Astrocyte (in vitro differentiated cells and primary cell): ENCODE results near the gene CTNND2. TPM values are rescaled to one million over a fixed set of nuclear protein-coding genes. Genes with fewer than 3 reads are reported as not detected.

ENCODE experiments used
- DNase-seq: peaks from one replicate; pipeline ENCODE4 v3.0.0-alpha.2; 2010; ENCODE audit warnings: low read depth
- FAIRE-seq: peaks from 2 replicates; lab custom pipeline; 2011; peaks lifted over from hg19 to GRCh38; lab: Jason Lieb, UNC
- H2AFZ ChIP-seq: 2 replicates; pipeline ENCODE4 v1.6.0; 2012; ENCODE audit warnings: low read depth, low read length, inconsistent platforms
- H3K27ac ChIP-seq: 2 replicates; pipeline ENCODE4 v1.5.1; 2011; ENCODE audit warnings: low read depth, low read length, inconsistent platforms
- H3K27me3 ChIP-seq: 2 replicates; pipeline ENCODE4 v1.6.0; 2011; ENCODE audit warnings: low read length, inconsistent platforms; ENCODE audit not compliant: insufficient read depth
- H3K36me3 ChIP-seq: 2 replicates; pipeline ENCODE4 v1.5.1; 2011; ENCODE audit warnings: low read length, inconsistent platforms; ENCODE audit not compliant: insufficient read depth
- H3K4me1 ChIP-seq: 2 replicates; pipeline ENCODE4 v1.5.1; 2011; ENCODE audit warnings: low read length, inconsistent platforms; ENCODE audit not compliant: insufficient read depth
- H3K4me2 ChIP-seq: 2 replicates; pipeline ENCODE4 v1.6.0; 2012; ENCODE audit warnings: low read length, inconsistent platforms
- H3K4me3 ChIP-seq: 2 replicates; pipeline ENCODE4 v1.5.1; 2011; ENCODE audit warnings: low read depth, mild to moderate bottlenecking, low read length, inconsistent platforms; ENCODE audit not compliant: insufficient read depth
- H3K79me2 ChIP-seq: 2 replicates; pipeline ENCODE4 v1.6.0; 2012; ENCODE audit warnings: mild to moderate bottlenecking, low read length, inconsistent platforms; ENCODE audit not compliant: insufficient read depth
- H3K9ac ChIP-seq: 2 replicates; pipeline ENCODE4 v1.6.0; 2012; ENCODE audit warnings: mild to moderate bottlenecking, low read length, inconsistent platforms
- H3K9me3 ChIP-seq: 2 replicates; pipeline ENCODE4 v1.5.1; 2012; ENCODE audit warnings: low read depth, mild to moderate bottlenecking, low read length, inconsistent platforms; ENCODE audit not compliant: insufficient read depth
- H4K20me1 ChIP-seq: 2 replicates; pipeline ENCODE4 v1.6.0; 2012; ENCODE audit warnings: low read length, inconsistent platforms; ENCODE audit not compliant: insufficient read depth
- H3K27ac Mint-ChIP-seq: one replicate; pipeline ENCODE4 v1.8.0; 2021; ENCODE audit warnings: mild to moderate bottlenecking, mixed read lengths; ENCODE audit not compliant: unreplicated experiment
- H3K27me3 Mint-ChIP-seq: one replicate; pipeline ENCODE4 v1.8.0; 2021; ENCODE audit warnings: low read depth, mixed read lengths; ENCODE audit not compliant: unreplicated experiment
- H3K36me3 Mint-ChIP-seq: one replicate; pipeline ENCODE4 v1.8.0; 2021; ENCODE audit warnings: low read depth, mixed read lengths; ENCODE audit not compliant: unreplicated experiment
- H3K4me1 Mint-ChIP-seq: one replicate; pipeline ENCODE4 v1.8.0; 2021; ENCODE audit warnings: low read depth, mixed read lengths; ENCODE audit not compliant: unreplicated experiment
- H3K4me3 Mint-ChIP-seq: one replicate; pipeline ENCODE4 v1.8.0; 2021; ENCODE audit warnings: mild to moderate bottlenecking, moderate library complexity, mixed read lengths; ENCODE audit not compliant: unreplicated experiment
- H3K9me3 Mint-ChIP-seq: one replicate; pipeline ENCODE4 v1.8.0; 2021; ENCODE audit warnings: mild to moderate bottlenecking, mixed read lengths; ENCODE audit not compliant: unreplicated experiment
- EZH2 ChIP-seq: IDR thresholded peaks from 2 replicates; pipeline ENCODE4 v1.6.1; 2012; ENCODE audit warnings: mild to moderate bottlenecking, low read length, inconsistent platforms; ENCODE audit not compliant: insufficient read depth
- total RNA-seq: library from RNA; stranded (reverse); gene quantifications from 2 replicates; pipeline ENCODE4 v1.2.1, GENCODE V29; 2021
- TF ChIP-seq, protein P1 (sequence below): IDR thresholded peaks from 2 replicates; pipeline ENCODE4 v1.5.1; 2011; ENCODE audit warnings: low read depth, mild to moderate bottlenecking, inconsistent platforms, low read length, moderate library complexity; ENCODE audit not compliant: insufficient read depth

The CTNND2 gene
- total RNA-seq, 1 donor from 2014 or later: 4.5 TPM

GRCh38 chr5:11046160-11046559 is 858.1 kb downstream of the CTNND2 start:
- H3K36me3 ChIP-seq: no peaks in the 10 kb centered on the region
- TF ChIP-seq EZH2: no peak
- TF ChIP-seq, protein P1, sequence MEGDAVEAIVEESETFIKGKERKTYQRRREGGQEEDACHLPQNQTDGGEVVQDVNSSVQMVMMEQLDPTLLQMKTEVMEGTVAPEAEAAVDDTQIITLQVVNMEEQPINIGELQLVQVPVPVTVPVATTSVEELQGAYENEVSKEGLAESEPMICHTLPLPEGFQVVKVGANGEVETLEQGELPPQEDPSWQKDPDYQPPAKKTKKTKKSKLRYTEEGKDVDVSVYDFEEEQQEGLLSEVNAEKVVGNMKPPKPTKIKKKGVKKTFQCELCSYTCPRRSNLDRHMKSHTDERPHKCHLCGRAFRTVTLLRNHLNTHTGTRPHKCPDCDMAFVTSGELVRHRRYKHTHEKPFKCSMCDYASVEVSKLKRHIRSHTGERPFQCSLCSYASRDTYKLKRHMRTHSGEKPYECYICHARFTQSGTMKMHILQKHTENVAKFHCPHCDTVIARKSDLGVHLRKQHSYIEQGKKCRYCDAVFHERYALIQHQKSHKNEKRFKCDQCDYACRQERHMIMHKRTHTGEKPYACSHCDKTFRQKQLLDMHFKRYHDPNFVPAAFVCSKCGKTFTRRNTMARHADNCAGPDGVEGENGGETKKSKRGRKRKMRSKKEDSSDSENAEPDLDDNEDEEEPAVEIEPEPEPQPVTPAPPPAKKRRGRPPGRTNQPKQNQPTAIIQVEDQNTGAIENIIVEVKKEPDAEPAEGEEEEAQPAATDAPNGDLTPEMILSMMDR: no peak
- no peak overlapping the region for H3K4me3 Mint-ChIP-seq
- H3K27ac ChIP-seq: no peak overlapping the region
- H3K4me1 ChIP-seq: no peaks in the 10 kb centered on the region
- no peak for DNase-seq
- H4K20me1 ChIP-seq: no peaks in the 10 kb centered on the region
- H3K4me3 ChIP-seq: no peak overlapping the region
- no peak overlapping the region for H2AFZ ChIP-seq
- FAIRE-seq: no peak
- no peaks in the 10 kb centered on the region for H3K4me1 Mint-ChIP-seq
- no peak overlapping the region for H3K4me2 ChIP-seq
- H3K27ac Mint-ChIP-seq: no peak overlapping the region
- H3K9me3 ChIP-seq: no peaks in the 10 kb centered on the region
- H3K79me2 ChIP-seq: no peaks in the 10 kb centered on the region
- no peaks in the 10 kb centered on the region for H3K36me3 Mint-ChIP-seq
- no peaks in the 10 kb centered on the region for H3K27me3 ChIP-seq
- H3K27me3 Mint-ChIP-seq: peaks cover 1% of the 10 kb centered on the region
- no peak overlapping the region for H3K9ac ChIP-seq
- H3K9me3 Mint-ChIP-seq: peaks cover 7% of the 10 kb centered on the region

DNA sequence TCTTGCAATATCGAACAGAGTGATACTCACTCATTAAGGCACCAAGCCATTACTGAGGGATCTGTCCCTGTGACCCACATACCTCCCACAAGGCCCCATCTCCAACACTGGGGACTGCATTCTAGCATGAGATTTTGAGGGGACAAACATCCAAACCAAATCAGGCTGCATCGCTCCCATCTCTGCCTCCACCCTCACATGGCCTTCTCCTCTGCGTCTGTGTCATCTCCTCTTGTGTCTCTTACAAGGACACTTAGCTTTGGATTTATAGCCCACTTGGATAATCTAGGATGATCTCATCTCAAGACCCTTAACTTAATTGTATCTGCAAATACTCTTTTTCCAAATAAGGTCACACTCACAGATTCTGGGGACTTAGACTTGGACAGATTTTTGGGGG is 858.8 kb downstream of the CTNND2 start:
- Histone ChIP-seq H3K9me3 (no peaks in the 10 kb centered on the region), H4K20me1 (no peaks in the 10 kb centered on the region), H2AFZ (no peak overlapping the region), H3K4me1 (no peaks in the 10 kb centered on the region), H3K4me2 (no peak overlapping the region), H3K27ac (no peak overlapping the region), H3K36me3 (no peaks in the 10 kb centered on the region), H3K79me2 (no peaks in the 10 kb centered on the region), H3K27me3 (no peaks in the 10 kb centered on the region), H3K9ac (no peak overlapping the region), H3K4me3 (no peak overlapping the region)
- Mint-ChIP-seq H3K27me3 (peaks cover 1% of the 10 kb centered on the region), H3K27ac (no peak overlapping the region), H3K4me3 (no peak overlapping the region), H3K4me1 (no peaks in the 10 kb centered on the region), H3K9me3 (peaks cover 7% of the 10 kb centered on the region), H3K36me3 (no peaks in the 10 kb centered on the region)
- TF ChIP-seq EZH2: no peak
- TF ChIP-seq, protein P1: no peak
- no peak for DNase-seq
- FAIRE-seq: no peak

DNA sequence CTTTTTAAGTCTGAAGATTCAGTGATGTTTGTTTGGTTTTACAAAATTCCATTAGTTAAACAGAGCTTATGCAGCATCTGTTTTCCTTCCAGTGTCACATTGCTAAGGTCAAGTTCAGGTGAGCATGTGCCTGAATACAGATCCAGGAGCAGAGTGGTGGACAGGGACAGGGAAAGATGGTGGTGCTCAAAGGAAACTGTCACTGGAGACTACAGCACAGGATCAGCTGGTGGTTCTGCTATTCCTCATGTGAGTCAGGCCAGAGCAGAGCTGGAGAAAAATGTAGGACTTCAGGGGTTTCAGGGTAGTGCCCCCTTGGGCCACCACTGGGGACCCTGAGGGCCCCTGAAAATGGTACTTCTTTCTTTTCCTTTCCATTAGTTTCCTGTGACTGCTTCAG is 859.7 kb downstream of the CTNND2 start:
- Mint-ChIP-seq H3K9me3 (peaks cover 7% of the 10 kb centered on the region), H3K36me3 (no peaks in the 10 kb centered on the region), H3K4me1 (no peaks in the 10 kb centered on the region), H3K27ac (no peak overlapping the region), H3K27me3 (peaks cover 1% of the 10 kb centered on the region), H3K4me3 (no peak overlapping the region)
- TF ChIP-seq, protein P1: no peak
- TF ChIP-seq EZH2: no peak
- Histone ChIP-seq H4K20me1 (no peaks in the 10 kb centered on the region), H3K4me2 (no peak overlapping the region), H3K36me3 (no peaks in the 10 kb centered on the region), H3K4me1 (no peaks in the 10 kb centered on the region), H3K27ac (no peak overlapping the region), H3K27me3 (no peaks in the 10 kb centered on the region), H3K4me3 (no peak overlapping the region), H3K9ac (no peak overlapping the region), H2AFZ (no peak overlapping the region), H3K9me3 (no peaks in the 10 kb centered on the region), H3K79me2 (no peaks in the 10 kb centered on the region)
- DNase-seq: no peak
- FAIRE-seq: no peak
